ENCODE data around the gene EPN2.

GRCh38 chr17:19359856-19360255 lies 122.7 kb downstream of the EPN2 start:
- TF ChIP-seq CTCF (IDR thresholded peaks at IDR 0.05; ENCODE audit: poor library complexity, severe bottlenecking) (no peak), RAD21 (conservative IDR thresholded peaks at IDR 0.05) (no peak), EZH2 (IDR thresholded peaks at IDR 0.05; ENCODE audit: borderline replicate concordance, insufficient read depth, low read length, poor library complexity, severe bottlenecking) (no peak), EP300 (conservative IDR thresholded peaks at IDR 0.05; ENCODE audit: poor library complexity, severe bottlenecking) (no peak), REST (IDR thresholded peaks at IDR 0.05; ENCODE audit: borderline replicate concordance) (no peak), TAF1 (IDR thresholded peaks at IDR 0.05; ENCODE audit: low read depth) (no peak), POLR2AphosphoS5 (IDR thresholded peaks at IDR 0.05) (no peak), MXI1 (conservative IDR thresholded peaks at IDR 0.05; ENCODE audit: poor library complexity, severe bottlenecking) (no peak), SMC3 (conservative IDR thresholded peaks at IDR 0.05; ENCODE audit: poor library complexity) (no peak)
